ENCODE data around the gene MOCOS.

GRCh38 chr18:36303211-36303844, 116.0 kb downstream of the MOCOS start:
- no peak for TF ChIP-seq POLR2AphosphoS5 (IDR thresholded peaks at IDR 0.05)
- no peak for TF ChIP-seq CTCF (IDR thresholded peaks at IDR 0.05)
- no peak for TF ChIP-seq POLR2A (IDR thresholded peaks at IDR 0.05)
